GM18951 (cell line): ENCODE measurements around the gene SHISA3.

Experiments used
- POLR2A ChIP-seq: IDR thresholded peaks from 4 replicates; pipeline ENCODE4 v1.6.1; 2011; ENCODE audit warnings: mild to moderate bottlenecking; ENCODE audit not compliant: insufficient read length, insufficient read depth; ENCODE audit errors: extremely low read depth
- in situ Hi-C: fragments of 300-500 bp; cut with MboI; formaldehyde crosslinking; loops from one replicate; pipeline ENCODE4 v1.12.0; 2022; ENCODE audit warnings: low sequenced_read_pairs, mixed read lengths, inconsistent platforms; ENCODE audit not compliant: unreplicated experiment

Gene SHISA3

DNA sequence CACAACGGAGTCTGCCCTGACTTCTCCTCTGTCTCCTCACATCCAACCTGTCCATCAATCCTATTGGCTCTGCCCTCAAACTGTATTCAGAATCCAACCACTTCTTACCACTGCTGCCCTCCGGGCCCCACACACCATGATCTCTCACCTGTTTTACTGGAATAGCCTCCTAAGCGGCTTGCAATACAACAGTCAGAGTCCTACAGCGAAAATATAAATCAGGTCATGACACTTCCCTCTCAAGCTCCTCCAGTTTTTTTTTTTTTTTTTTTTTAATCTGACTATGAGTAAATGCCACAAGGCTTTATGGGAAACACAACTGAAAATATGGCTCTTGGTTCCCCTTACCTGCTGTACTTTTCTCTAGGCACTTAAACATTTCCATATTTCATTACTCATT, 42.8 kb downstream of the SHISA3 start:
- TF ChIP-seq POLR2A = no peak
- in situ Hi-C loops = no loop called here

DNA sequence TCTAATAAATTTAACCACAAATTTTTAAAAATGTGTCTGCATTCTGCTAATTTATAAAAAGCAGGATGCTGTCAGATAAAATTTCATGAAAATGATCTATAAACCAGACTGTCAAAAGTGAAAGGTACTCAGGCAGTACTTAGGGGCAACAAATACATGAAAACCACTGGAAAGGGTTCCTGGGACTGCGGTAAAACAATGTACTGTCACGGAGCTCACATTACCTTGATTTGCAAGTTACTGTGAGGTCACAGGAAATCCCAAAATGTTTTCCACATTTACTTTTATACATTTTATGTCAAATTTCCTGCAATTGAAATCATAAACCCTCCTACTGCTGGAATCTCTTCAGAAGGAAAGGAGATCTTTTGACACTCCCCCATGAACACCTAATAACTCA, 45.3 kb downstream of the SHISA3 start:
- no peak for TF ChIP-seq POLR2A
- in situ Hi-C loops = no loop called here

DNA sequence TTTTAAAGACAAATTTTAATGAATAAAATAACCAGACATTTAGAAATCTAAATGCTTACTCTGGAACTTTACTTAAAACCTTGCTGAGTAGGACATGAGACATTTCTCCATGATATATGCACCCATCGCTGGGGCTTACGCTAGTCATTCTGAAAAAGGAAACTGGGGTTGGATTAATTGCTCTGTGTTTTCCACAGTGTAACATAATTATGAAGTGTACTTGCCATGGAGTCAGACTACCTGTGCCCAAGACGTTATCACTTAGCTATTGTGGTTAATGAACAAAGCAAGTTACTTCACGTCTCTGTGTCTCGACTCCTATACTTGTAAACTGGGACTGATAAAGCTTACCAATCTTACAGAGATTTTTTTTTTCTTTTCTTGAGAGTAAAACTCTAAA, 47.8 kb downstream of the SHISA3 start:
- in situ Hi-C loops = no loop called here
- no peak for TF ChIP-seq POLR2A

DNA sequence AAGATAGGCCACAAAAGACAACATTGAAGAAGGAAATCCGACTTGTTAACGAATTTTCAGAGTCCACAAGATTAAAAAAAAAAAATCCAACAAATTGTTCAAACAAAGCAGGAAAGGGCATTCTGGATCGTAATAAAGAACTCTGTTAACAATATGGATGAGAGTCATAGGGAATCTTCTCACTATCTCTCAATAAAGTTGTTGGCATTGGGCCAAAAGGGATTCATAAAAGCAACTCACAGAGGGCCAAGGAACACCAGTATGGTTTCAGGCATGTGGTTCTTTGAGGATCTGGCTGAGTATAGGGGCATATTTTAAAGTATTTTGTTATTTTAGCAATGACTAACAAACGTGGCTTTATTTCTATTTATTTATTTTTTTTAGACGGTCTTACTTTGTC, 49.5 kb downstream of the SHISA3 start:
- no peak for TF ChIP-seq POLR2A
- in situ Hi-C loops = no loop called here
